GM12892 (cell line): ENCODE measurements around the gene RSPH9.
A peak's percentile ranks its signal among the peaks of the same experiment; 100 is the strongest.

ENCODE experiments used
- POLR2A ChIP-seq: IDR thresholded peaks from 2 replicates; pipeline ENCODE4 v1.6.1; 2011; ENCODE audit warnings: low read depth, low read length, control low read depth
- TAF1 ChIP-seq: IDR thresholded peaks from 2 replicates; pipeline ENCODE4 v1.6.1; 2011; ENCODE audit warnings: low read depth, mild to moderate bottlenecking, control low read depth, low read length, borderline replicate concordance

DNA sequence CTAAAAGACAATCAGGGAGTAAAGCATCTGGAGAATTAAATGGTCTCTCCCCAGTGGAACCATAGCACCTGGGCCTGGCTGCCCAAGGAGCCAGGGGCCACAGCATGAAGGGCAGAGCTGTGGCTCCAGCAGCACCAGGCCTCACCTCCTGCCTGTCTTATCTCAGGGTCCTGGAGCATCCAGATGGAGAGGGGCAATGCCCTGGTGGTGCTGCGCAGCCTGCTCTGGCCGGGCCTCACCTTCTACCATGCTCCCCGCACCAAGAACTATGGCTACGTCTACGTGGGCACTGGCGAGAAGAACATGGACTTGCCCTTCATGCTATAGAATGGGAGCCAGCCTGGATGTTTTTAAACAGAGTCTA is 25.8 kb downstream of the RSPH9 start:
- peak; percentile 10; the same call in 1 of the 2 replicates for TF ChIP-seq POLR2A
- no peak for TF ChIP-seq TAF1
